ENCODE results near the gene ZIC2. TPM values are rescaled to one million over a fixed set of nuclear protein-coding genes. Genes with fewer than 3 reads are reported as not detected.

The ZIC2 gene
- total RNA-seq, 1 donor from 2014 or later, result 1.8 TPM

- TF ChIP-seq EZH2 (IDR thresholded peaks at IDR 0.05; ENCODE audit: insufficient read depth, low read length) (no peak), CTCF (IDR thresholded peaks at IDR 0.05; ENCODE audit: insufficient read depth, low read depth, low read length) (no peak)
- Histone ChIP-seq H3K27me3 (ENCODE audit: insufficient read depth, low read length) (peaks cover 45% of the 10 kb centered on the region), H4K20me1 (ENCODE audit: insufficient read depth, low read length) (peaks cover 25% of the 10 kb centered on the region), H3K79me2 (ENCODE audit: insufficient read depth, low read length) (peaks cover 57% of the 10 kb centered on the region), H3K9ac (ENCODE audit: low read length) (peak overlapping the region; percentile 64), H3K4me2 (ENCODE audit: low read length) (peak overlapping the region; percentile 77), H3K4me3 (ENCODE audit: insufficient read depth, low read depth, low read length) (peak overlapping the region; percentile 20), H3K27ac (ENCODE audit: low read depth, low read length) (peak overlapping the region; percentile 15), H3K4me1 (ENCODE audit: insufficient read depth, low read length) (peaks cover 9% of the 10 kb centered on the region), H2AFZ (ENCODE audit: low read depth, low read length) (no peak overlapping the region), H3K9me3 (ENCODE audit: insufficient read depth, low read depth, low read length) (no peaks in the 10 kb centered on the region), H3K36me3 (ENCODE audit: insufficient read depth, low read length) (no peaks in the 10 kb centered on the region)
- Mint-ChIP-seq H3K27me3 (ENCODE audit: low read depth, unreplicated experiment) (peaks cover 73% of the 10 kb centered on the region), H3K36me3 (ENCODE audit: low read depth, unreplicated experiment) (no peaks in the 10 kb centered on the region), H3K4me1 (ENCODE audit: low read depth, unreplicated experiment) (peaks cover 4% of the 10 kb centered on the region), H3K9me3 (ENCODE audit: unreplicated experiment) (peaks cover 21% of the 10 kb centered on the region), H3K4me3 (ENCODE audit: unreplicated experiment) (peak overlapping the region; percentile 64), H3K27ac (ENCODE audit: unreplicated experiment) (peak overlapping the region; percentile 63)
- FAIRE-seq (no peak), DNase-seq (ENCODE audit: low read depth) (no peak)
Measured at GRCh38 chr13:99985886-99986527, 4.4 kb downstream of the ZIC2 start.

- FAIRE-seq (no peak), DNase-seq (ENCODE audit: low read depth) (no peak)
- Histone ChIP-seq H4K20me1 (ENCODE audit: insufficient read depth, low read length) (peaks cover 25% of the 10 kb centered on the region), H2AFZ (ENCODE audit: low read depth, low read length) (no peak overlapping the region), H3K9me3 (ENCODE audit: insufficient read depth, low read depth, low read length) (no peaks in the 10 kb centered on the region), H3K4me1 (ENCODE audit: insufficient read depth, low read length) (peaks cover 9% of the 10 kb centered on the region), H3K27ac (ENCODE audit: low read depth, low read length) (peak overlapping the region; percentile 63), H3K4me3 (ENCODE audit: insufficient read depth, low read depth, low read length) (no peak overlapping the region), H3K79me2 (ENCODE audit: insufficient read depth, low read length) (peaks cover 57% of the 10 kb centered on the region), H3K27me3 (ENCODE audit: insufficient read depth, low read length) (peaks cover 45% of the 10 kb centered on the region), H3K4me2 (ENCODE audit: low read length) (peak overlapping the region; percentile 77), H3K36me3 (ENCODE audit: insufficient read depth, low read length) (no peaks in the 10 kb centered on the region), H3K9ac (ENCODE audit: low read length) (peak overlapping the region; percentile 64)
- Mint-ChIP-seq H3K4me3 (ENCODE audit: unreplicated experiment) (no peak overlapping the region), H3K27ac (ENCODE audit: unreplicated experiment) (peak overlapping the region; percentile 34), H3K9me3 (ENCODE audit: unreplicated experiment) (peaks cover 21% of the 10 kb centered on the region), H3K36me3 (ENCODE audit: low read depth, unreplicated experiment) (no peaks in the 10 kb centered on the region), H3K27me3 (ENCODE audit: low read depth, unreplicated experiment) (peaks cover 79% of the 10 kb centered on the region), H3K4me1 (ENCODE audit: low read depth, unreplicated experiment) (peaks cover 4% of the 10 kb centered on the region)
- TF ChIP-seq EZH2 (IDR thresholded peaks at IDR 0.05; ENCODE audit: insufficient read depth, low read length) (no peak), CTCF (IDR thresholded peaks at IDR 0.05; ENCODE audit: insufficient read depth, low read depth, low read length) (no peak)
Measured at GRCh38 chr13:99986741-99987140, 5.2 kb downstream of the ZIC2 start.

Data from astrocyte (in vitro differentiated cells and primary cell).